Activated B cell treated with CpG ODN at 0.5 μM for 24 hours (primary cell): Measurements from ENCODE around the gene OR2T4. TPM values are rescaled to one million over a fixed set of nuclear protein-coding genes. Genes with fewer than 3 reads are reported as not detected.

Experiments
- ATAC-seq: fragments of 200-7000 bp; cut with Tn5 transposase; one replicate; pipeline ENCODE4 v1.10.0; 2021; ENCODE audit warnings: low read depth, mild to moderate bottlenecking, moderate library complexity
- CTCF ChIA-PET: fragments of 350-600 bp; sonication (Branson Sonifier 250); formaldehyde crosslinking; loops from one replicate; lab custom pipeline; 2021; ENCODE audit warnings: antibody characterized with exemption; lab: Charles Lee
- POLR2A ChIA-PET: fragments of 350-600 bp; sonication (Branson Sonifier 250); formaldehyde crosslinking; loops from one replicate; lab custom pipeline; 2021; ENCODE audit warnings: antibody characterized with exemption; lab: Charles Lee
- DNase-seq: peaks from one replicate; pipeline ENCODE4 v3.0.0; 2022
- H3K27ac Mint-ChIP-seq: one replicate; pipeline ENCODE4 v1.8.0; 2020; ENCODE audit warnings: mixed read lengths
- H3K27me3 Mint-ChIP-seq: one replicate; pipeline ENCODE4 v1.8.0; 2021; ENCODE audit warnings: mixed read lengths
- H3K36me3 Mint-ChIP-seq: one replicate; pipeline ENCODE4 v1.8.0; 2021; ENCODE audit warnings: low read depth, mixed read lengths
- H3K4me1 Mint-ChIP-seq: one replicate; pipeline ENCODE4 v1.8.0; 2021; ENCODE audit warnings: mixed read lengths
- H3K4me3 Mint-ChIP-seq: one replicate; pipeline ENCODE4 v1.8.0; 2020; ENCODE audit warnings: mild to moderate bottlenecking, mixed read lengths
- H3K9me3 Mint-ChIP-seq: one replicate; pipeline ENCODE4 v1.8.0; 2020; ENCODE audit warnings: mixed read lengths
- CTCF ChIP-seq: fragments of 200-600 bp; IDR thresholded peaks from one replicate; pipeline ENCODE4 v1.8.0; 2022; ENCODE audit warnings: antibody characterized with exemption, mild to moderate bottlenecking
- intact Hi-C: fragments of 100-400 bp; cut with micrococcal nuclease; formaldehyde crosslinking; loops from one replicate; pipeline ENCODE4 v1.15.1; 2024
- total RNA-seq: library from RNA; stranded (reverse); gene quantifications from 2 replicates; pipeline ENCODE4 v1.2.3, GENCODE V29; 2022

Gene OR2T4
- total RNA-seq, 1 donor from 2014 or later = not detected

- intact Hi-C loops = loop anchor here (1.0 kb wide), 3 partner anchors 218 to 403 kb away; no protein-coding TSS in a partner anchor
- POLR2A ChIA-PET = no interaction called here
These were observed 42.6 kb downstream of the OR2T4 start for GRCh38 chr1:248404024-248404423.

GRCh38 chr1:248406721-248407692 is 45.5 kb downstream of the OR2T4 start:
- Mint-ChIP-seq H3K27me3 (no peaks in the 10 kb centered on the region), H3K36me3 (no peaks in the 10 kb centered on the region), H3K27ac (no peak overlapping the region), H3K4me3 (no peak overlapping the region), H3K9me3 (peaks cover 12% of the 10 kb centered on the region), H3K4me1 (no peaks in the 10 kb centered on the region)
- intact Hi-C loops = no loop called here
- DNase-seq (no peak), ATAC-seq (no peak)
- no peak for TF ChIP-seq CTCF
- POLR2A ChIA-PET = no interaction called here
- CTCF ChIA-PET = no interaction called here

More at GRCh38 chr1:248404024-248404423, 42.6 kb downstream of the OR2T4 start:
- CTCF ChIA-PET = interaction anchor here (0.8 to 2.1 kb wide), 4 partner anchors 208 to 401 kb away, joined by 3 to 15 read pairs (median 6); no protein-coding TSS in a partner anchor
- no peak for ATAC-seq
- H3K27me3 Mint-ChIP-seq = no peaks in the 10 kb centered on the region
- peaks cover 3% of the 10 kb centered on the region for H3K9me3 Mint-ChIP-seq
- H3K4me3 Mint-ChIP-seq = no peak overlapping the region
- no peak for TF ChIP-seq CTCF
- H3K36me3 Mint-ChIP-seq = no peaks in the 10 kb centered on the region
- no peaks in the 10 kb centered on the region for H3K4me1 Mint-ChIP-seq
- DNase-seq = no peak
- H3K27ac Mint-ChIP-seq = peak overlapping the region; percentile 0

Other genes with a start within 250 kb of the OR2T4 start
- not detected in 2 replicates for gene OR2M5, start 216.5 kb upstream of the OR2T4 start, total RNA-seq
- not detected in 2 replicates for gene OR2M2, start 186.8 kb upstream of the OR2T4 start, total RNA-seq
- gene OR2M3, start 164.4 kb upstream of the OR2T4 start, total RNA-seq = not detected in 2 replicates
- not detected in 2 replicates for gene OR2M4, start 130.2 kb upstream of the OR2T4 start, total RNA-seq
- gene OR2T33, start 83.7 kb upstream of the OR2T4 start, total RNA-seq = not detected in 2 replicates
- gene OR2T12, start 58.2 kb upstream of the OR2T4 start, total RNA-seq = not detected in 2 replicates
- gene OR2M7, start 37.1 kb upstream of the OR2T4 start, total RNA-seq = not detected in 2 replicates
- gene OR14C36, start 12.9 kb upstream of the OR2T4 start, total RNA-seq = not detected in 2 replicates
- gene OR2T6, start 14.1 kb downstream of the OR2T4 start, total RNA-seq = not detected in 2 replicates
- gene OR2T1, start 41.4 kb downstream of the OR2T4 start, total RNA-seq = not detected in 2 replicates
- gene OR2T2, start 84.0 kb downstream of the OR2T4 start, total RNA-seq = 3.2 and 4.1 TPM in 2 replicates
- gene OR2T3, start 111.7 kb downstream of the OR2T4 start, total RNA-seq = 1.00 and 1.5 TPM in 2 replicates
- gene OR2T5, start 126.9 kb downstream of the OR2T4 start, total RNA-seq = not detected in 2 replicates
- 0.59 and 1.00 TPM in 2 replicates for gene OR2G6, start 146.4 kb downstream of the OR2T4 start, total RNA-seq
- gene OR2T29, start 201.1 kb downstream of the OR2T4 start, total RNA-seq = 2.0 and 2.1 TPM in 2 replicates
- gene OR2T34, start 213.1 kb downstream of the OR2T4 start, total RNA-seq = 0.54 and 0.80 TPM in 2 replicates
- 1.4 and 3.1 TPM in 2 replicates for gene OR2T10, start 236.0 kb downstream of the OR2T4 start, total RNA-seq